GM12878 (cell line): ENCODE results near the gene RSKR. TPM values are rescaled to one million over a fixed set of nuclear protein-coding genes. Genes with fewer than 3 reads are reported as not detected.

ENCODE experiments used
- ATAC-seq: fragments of 200-7000 bp; cut with Tn5 transposase; 3 replicates; pipeline ENCODE4 v1.9.1; 2020; ENCODE audit warnings: mild to moderate bottlenecking, moderate library complexity
- BruUV-seq: library from RNA; stranded (reverse); fragments of 400-500 nt; replicated peaks from 2 replicates; lab custom pipeline; 2021; lab: Mats Ljungman, UMichigan
- CTCF ChIA-PET: fragments of 300-600 bp; sonication (Branson Sonifier 250); formaldehyde crosslinking; extraction: SDS; loops from one replicate; lab custom pipeline; 2021; ENCODE audit warnings: inconsistent platforms; lab: Yijun Ruan, JAX
- POLR2A ChIA-PET: fragments of 350-600 bp; formaldehyde crosslinking; extraction: SDS; loops from one replicate; lab custom pipeline; 2021; ENCODE audit warnings: inconsistent platforms; lab: Charles Lee
- RAD21 ChIA-PET: fragments of 300-600 bp; sonication (Branson Sonifier 250); formaldehyde crosslinking; loops from one replicate; lab custom pipeline; 2023; ENCODE audit warnings: antibody characterized with exemption; ENCODE audit not compliant: unreplicated experiment; lab: Charles Lee
- SMC1A ChIA-PET: fragments of 300-600 bp; sonication (Branson Sonifier 250); formaldehyde crosslinking; loops from one replicate; lab custom pipeline; 2023; ENCODE audit not compliant: unreplicated experiment, uncharacterized antibody; lab: Charles Lee
- DNase-seq: peaks from one replicate; pipeline ENCODE4 v3.0.0-alpha.2; 2011; ENCODE audit warnings: low read depth, low spot score
- FAIRE-seq: peaks from 3 replicates; lab custom pipeline; 2011; peaks lifted over from hg19 to GRCh38; lab: Jason Lieb, UNC
- H2AFZ ChIP-seq: 2 replicates; pipeline ENCODE4 v1.6.0; 2011; ENCODE audit warnings: low read depth, low read length, control low read depth; ENCODE audit not compliant: control insufficient read depth
- H3K27ac ChIP-seq: 2 replicates; pipeline ENCODE4 v1.5.1; 2011; ENCODE audit warnings: control low read depth; ENCODE audit not compliant: control insufficient read depth, insufficient read depth
- H3K27me3 ChIP-seq, 2 experiments: replicated peaks in 1 of 2; 2 replicates each; pipeline versions ENCODE4 v1.6.0 to v1.6.1; 2011; ENCODE audit warnings: low read length in 1 of 2; ENCODE audit not compliant: control insufficient read depth in 2 of 2, insufficient read depth in 2 of 2
- H3K36me3 ChIP-seq, 2 experiments: 2 replicates each; pipeline ENCODE4 v1.5.1; 2011; ENCODE audit warnings: low read length in 1 of 2; ENCODE audit not compliant: control insufficient read depth in 2 of 2, insufficient read depth in 2 of 2
- H3K4me1 ChIP-seq: 2 replicates; pipeline ENCODE4 v1.6.1; 2011; ENCODE audit warnings: mild to moderate bottlenecking, low read length, moderate library complexity, mixed read lengths; ENCODE audit not compliant: control insufficient read depth, insufficient read depth
- H3K4me2 ChIP-seq: 2 replicates; pipeline ENCODE4 v1.6.0; 2011; ENCODE audit warnings: control low read depth; ENCODE audit not compliant: control insufficient read depth, insufficient read depth
- H3K4me3 ChIP-seq: fragments of 200-600 bp; sonication (generic); 2 replicates; pipeline ENCODE4 v1.5.1; 2016
- H3K79me2 ChIP-seq: 2 replicates; pipeline ENCODE4 v1.6.0; 2011; ENCODE audit warnings: low read length; ENCODE audit not compliant: control insufficient read depth, insufficient read depth
- H3K9ac ChIP-seq: 2 replicates; pipeline ENCODE4 v1.8.0; 2011; ENCODE audit warnings: low read length, control low read depth, mixed read lengths; ENCODE audit not compliant: control insufficient read depth, insufficient read depth
- H3K9me3 ChIP-seq: replicated peaks from 3 replicates; pipeline ENCODE4 v1.5.1; 2011; ENCODE audit warnings: mild to moderate bottlenecking, low read length; ENCODE audit not compliant: control insufficient read depth, insufficient read depth
- H4K20me1 ChIP-seq: 2 replicates; pipeline ENCODE4 v1.6.0; 2011; ENCODE audit not compliant: control insufficient read depth, insufficient read depth
- CEBPB ChIP-seq, 2 experiments: fragments of 150-350 bp in 1 of 2; IDR thresholded peaks; 2 replicates each; pipeline ENCODE4 v1.6.1; 2012 to 2014; ENCODE audit warnings: low read depth in 2 of 2, low read length in 2 of 2, borderline replicate concordance in 1 of 2, inconsistent platforms in 1 of 2
- CTCF ChIP-seq, 3 experiments: IDR thresholded peaks in 2 of 3; conservative IDR thresholded peaks in 1 of 3; 2 replicates each; pipeline ENCODE4 v1.5.1; 2011; ENCODE audit warnings: low read depth in 3 of 3, low read length in 3 of 3, mild to moderate bottlenecking in 3 of 3, control low read depth in 2 of 3, moderate library complexity in 2 of 3, inconsistent platforms in 1 of 3, mixed read lengths in 1 of 3; ENCODE audit not compliant: control insufficient read depth in 2 of 3, insufficient read depth in 1 of 3; ENCODE audit errors: extremely low read depth in 1 of 3
- GABPA ChIP-seq: IDR thresholded peaks from 2 replicates; pipeline ENCODE4 v1.6.1; 2014; ENCODE audit warnings: antibody characterized with exemption, low read depth, mild to moderate bottlenecking, inconsistent platforms
- JUND ChIP-seq: IDR thresholded peaks from 2 replicates; pipeline ENCODE4 v1.6.1; 2012; ENCODE audit warnings: low read depth, mild to moderate bottlenecking, low read length, improper control_type of control experiment, moderate library complexity
- POLR2AphosphoS2 ChIP-seq: IDR thresholded peaks from 2 replicates; pipeline ENCODE4 v1.6.1; 2011; ENCODE audit warnings: low read depth, mild to moderate bottlenecking, low read length, improper control_type of control experiment, moderate library complexity
- PRDM15 ChIP-seq: fragments of 450-650 bp; formaldehyde crosslinking; IDR thresholded peaks from 2 replicates; pipeline ENCODE4 v1.4.0; 2020; ENCODE audit warnings: mild to moderate bottlenecking, moderate library complexity
- REST ChIP-seq: IDR thresholded peaks from 2 replicates; pipeline ENCODE4 v1.6.1; 2012; ENCODE audit warnings: mild to moderate bottlenecking, low read depth, low read length
- RUNX3 ChIP-seq: IDR thresholded peaks from 2 replicates; pipeline ENCODE4 v1.6.1; 2012; ENCODE audit warnings: low read length, inconsistent platforms
- SMAD1 ChIP-seq: fragments of 450-650 bp; IDR thresholded peaks from 2 replicates; pipeline ENCODE4 v1.6.1; 2018; ENCODE audit warnings: mild to moderate bottlenecking, low read depth; ENCODE audit not compliant: partially characterized antibody
- STAT3 ChIP-seq: IDR thresholded peaks from 2 replicates; pipeline ENCODE4 v1.6.1; 2011; ENCODE audit warnings: low read depth, low read length, improper control_type of control experiment
- TARDBP ChIP-seq: IDR thresholded peaks from 2 replicates; pipeline ENCODE4 v1.6.1; 2016; ENCODE audit warnings: borderline replicate concordance
- TCF12 ChIP-seq: IDR thresholded peaks from 2 replicates; pipeline ENCODE4 v1.6.1; 2011; ENCODE audit warnings: low read depth, mild to moderate bottlenecking, low read length
- WGBS: methylation state at CpG from one replicate; pipeline ENCODE4 v1.1.6; 2016; ENCODE audit warnings: low lambda C conversion rate; ENCODE audit not compliant: insufficient replicate concordance, insufficient coverage; ENCODE audit errors: missing lambda C conversion rate; 5-methylcytosine and 5-hydroxymethylcytosine counted together
- in situ Hi-C: fragments of 300-500 bp; cut with MboI; formaldehyde crosslinking; loops from 9 replicates; pipeline ENCODE4 v1.14.3; 2018; ENCODE audit warnings: mixed read lengths
- intact Hi-C: fragments of 100-400 bp; cut with micrococcal nuclease; formaldehyde crosslinking; loops from one replicate; pipeline ENCODE4 v1.14.2; 2022; ENCODE audit not compliant: unreplicated experiment
- polyA plus RNA-seq, 11 experiments: library from polyadenylated mRNA; depleted of rRNA in 4 of 11; unstranded in 6 of 11; stranded (reverse) in 5 of 11; fragments of >200 nt; fragmentation: Nextera tagmentation in 4 of 11; fragmentation: Illumina TruSeq in 1 of 11; extraction: Ambion mirVana in 4 of 11; extraction: Trizol in 1 of 11; gene quantifications; 1 replicate in 1 of 11; 2 replicates in 10 of 11; pipeline versions ENCODE4 v1.2.1 to v1.2.3, GENCODE V29; 2011 to 2016; ENCODE audit warnings: inconsistent platforms in 2 of 11, missing spikeins in 2 of 11, low read depth in 1 of 11
- total RNA-seq, 4 experiments: library from RNA; depleted of rRNA in 3 of 4; stranded (reverse); fragments of >200 nt in 3 of 4; fragmentation: Illumina TruSeq in 1 of 4; extraction: Trizol in 1 of 4; gene quantifications; 2 replicates each; pipeline versions ENCODE4 v1.2.1 to v1.2.3, GENCODE V29; 2013 to 2021

RSKR gene
- total and polyA plus RNA-seq, 10 of the 15 experiments (the other 5 are each of a cell fraction or from before 2014, with no cell fraction given): 0.52 to 22.4 (median 8.7) TPM

GRCh38 chr17:28570716-28571360 lies 43.1 kb downstream of the RSKR start (continued):
- no peak for TF ChIP-seq PRDM15
- no peak for TF ChIP-seq RUNX3
- TF ChIP-seq, all 136 proteins: peak for 9

GRCh38 chr17:28569446-28569845 lies 44.5 kb downstream of the RSKR start:
- no peak overlapping the region for H3K27ac ChIP-seq
- H3K79me2 ChIP-seq: peaks cover 70% of the 10 kb centered on the region
- intact Hi-C loops: no loop called here
- DNase-seq (no peak), FAIRE-seq (no peak), ATAC-seq (no peak)
- H3K9ac ChIP-seq: no peak overlapping the region
- peak overlapping the region; percentile 90 for H3K4me3 ChIP-seq
- H3K4me1 ChIP-seq: peaks cover 15% of the 10 kb centered on the region
- H3K36me3 ChIP-seq: peaks cover 0 to 9% of the 10 kb centered on the region in 2 experiments; a peak in 2 of 4 replicates
- ChIA-PET RAD21 (interaction anchor here (0.7 to 7.1 kb wide), 4 partner anchors 10 to 29 kb away, joined by 3 to 102 read pairs (median 14); partner anchors contain the start of genes SPAG5 and UNC119), CTCF (interaction anchor here (1.0 to 6.6 kb wide), 7 partner anchors 7 to 78 kb away, joined by 3 to 83 read pairs (median 8); partner anchors contain the start of genes ALDOC, RSKR and UNC119), SMC1A (interaction anchor here (0.6 to 8.3 kb wide), 5 partner anchors 11 to 26 kb away, joined by 3 to 89 read pairs (median 3); no protein-coding TSS in a partner anchor), POLR2A (interaction anchor here (0.6 to 9.9 kb wide), 9 partner anchors 10 to 527 kb away, joined by 3 to 148 read pairs (median 7); partner anchors contain the start of genes SPAG5 and UNC119)
- no peaks in the 10 kb centered on the region for H4K20me1 ChIP-seq
- BruUV-seq: TSS peak; percentile 67
- in situ Hi-C loops: loop anchor here (25.0 kb wide), 1 partner anchor 1082 kb away; no protein-coding TSS in a partner anchor
- H3K27me3 ChIP-seq: no peaks in the 10 kb centered on the region
- peak overlapping the region; percentile 81 for H3K4me2 ChIP-seq
- WGBS: 89% methylated on average over 1 of the region's 1 CpG
- no peak overlapping the region for H2AFZ ChIP-seq
- no peaks in the 10 kb centered on the region for H3K9me3 ChIP-seq
- no peak for TF ChIP-seq REST
- no peak for TF ChIP-seq SMAD1
- no peak for TF ChIP-seq JUND
- no peak for TF ChIP-seq STAT3
- TF ChIP-seq POLR2AphosphoS2: no peak
- TF ChIP-seq GABPA: no peak
- TF ChIP-seq CEBPB (IDR thresholded peaks at IDR 0.05; ENCODE audit: borderline replicate concordance in 1 of 2, low read depth in 2 of 2, low read length in 2 of 2): no peak
- no peak for TF ChIP-seq TCF12
- no peak for TF ChIP-seq CTCF (IDR thresholded peaks at IDR 0.05 in 2 of 3, conservative IDR thresholded peaks at IDR 0.05 in 1 of 3; ENCODE audit: control insufficient read depth in 2 of 3, extremely low read depth in 1 of 3, insufficient read depth in 1 of 3, low read depth in 3 of 3, low read length in 3 of 3)
- TF ChIP-seq TARDBP: no peak
